ENCODE results near the gene TPCN1.

TPCN1 gene

GRCh38 chr12:113236539-113237399, 15.5 kb downstream of the TPCN1 start:
- no peak overlapping the region for H3K4me3 ChIP-seq (ENCODE audit: low read length)
- DNase-seq (ENCODE audit: low read depth, low spot score): no peak

GRCh38 chr12:113237748-113238147, 16.5 kb downstream of the TPCN1 start:
- no peak overlapping the region for H3K4me3 ChIP-seq (ENCODE audit: low read length)
- DNase-seq (ENCODE audit: low read depth, low spot score): no peak

GRCh38 chr12:113238309-113238708, 17.0 kb downstream of the TPCN1 start:
- DNase-seq (ENCODE audit: low read depth, low spot score): no peak
- H3K4me3 ChIP-seq (ENCODE audit: low read length): no peak overlapping the region

- no peak overlapping the region for H3K4me3 ChIP-seq (ENCODE audit: low read length)
- DNase-seq (ENCODE audit: low read depth, low spot score): no peak
Measured at GRCh38 chr12:113239288-113239771, 18.1 kb downstream of the TPCN1 start.

GRCh38 chr12:113239811-113240331, 18.6 kb downstream of the TPCN1 start:
- H3K4me3 ChIP-seq (ENCODE audit: low read length): no peak overlapping the region
- DNase-seq (ENCODE audit: low read depth, low spot score): no peak

- H3K4me3 ChIP-seq (ENCODE audit: low read length): no peak overlapping the region
- DNase-seq (ENCODE audit: low read depth, low spot score): no peak
Measured at GRCh38 chr12:113240395-113240794, 19.1 kb downstream of the TPCN1 start.

GRCh38 chr12:113241191-113242025, 20.1 kb downstream of the TPCN1 start:
- DNase-seq (ENCODE audit: low read depth, low spot score): no peak

GRCh38 chr12:113242026-113242418, 20.8 kb downstream of the TPCN1 start:
- no peak for DNase-seq (ENCODE audit: low read depth, low spot score)
- no peak overlapping the region for H3K4me3 ChIP-seq (ENCODE audit: low read length)

More at GRCh38 chr12:113241191-113242025, 20.1 kb downstream of the TPCN1 start:
- no peak overlapping the region for H3K4me3 ChIP-seq (ENCODE audit: low read length)

GRCh38 chr12:113242560-113242959, 21.3 kb downstream of the TPCN1 start:
- no peak for DNase-seq (ENCODE audit: low read depth, low spot score)
- H3K4me3 ChIP-seq (ENCODE audit: low read length): no peak overlapping the region

GRCh38 chr12:113244047-113244460, 22.8 kb downstream of the TPCN1 start:
- H3K4me3 ChIP-seq (ENCODE audit: low read length): no peak overlapping the region
- no peak for DNase-seq (ENCODE audit: low read depth, low spot score)

- H3K4me3 ChIP-seq (ENCODE audit: low read length): no peak overlapping the region
- no peak for DNase-seq (ENCODE audit: low read depth, low spot score)
Measured at GRCh38 chr12:113244478-113244958, 23.3 kb downstream of the TPCN1 start.

GRCh38 chr12:113245695-113246477, 24.6 kb downstream of the TPCN1 start:
- H3K4me3 ChIP-seq (ENCODE audit: low read length): no peak overlapping the region

GRCh38 chr12:113246478-113247122, 25.3 kb downstream of the TPCN1 start:
- no peak overlapping the region for H3K4me3 ChIP-seq (ENCODE audit: low read length)
- DNase-seq (ENCODE audit: low read depth, low spot score): no peak

More at GRCh38 chr12:113245695-113246477, 24.6 kb downstream of the TPCN1 start:
- no peak for DNase-seq (ENCODE audit: low read depth, low spot score)

GRCh38 chr12:113247123-113248050, 26.1 kb downstream of the TPCN1 start:
- DNase-seq (ENCODE audit: low read depth, low spot score): no peak
- no peak overlapping the region for H3K4me3 ChIP-seq (ENCODE audit: low read length)

- H3K4me3 ChIP-seq (ENCODE audit: low read length): no peak overlapping the region
- DNase-seq (ENCODE audit: low read depth, low spot score): no peak
Measured at GRCh38 chr12:113248051-113248825, 27.0 kb downstream of the TPCN1 start.

GRCh38 chr12:113248842-113249435, 27.7 kb downstream of the TPCN1 start:
- no peak overlapping the region for H3K4me3 ChIP-seq (ENCODE audit: low read length)

More at GRCh38 chr12:113248842-113249435, 27.7 kb downstream of the TPCN1 start:
- DNase-seq (ENCODE audit: low read depth, low spot score): no peak

All from Jurkat, Clone E6-1 (cell line).